Measurements from ENCODE around the gene CD300LF.

DNA sequence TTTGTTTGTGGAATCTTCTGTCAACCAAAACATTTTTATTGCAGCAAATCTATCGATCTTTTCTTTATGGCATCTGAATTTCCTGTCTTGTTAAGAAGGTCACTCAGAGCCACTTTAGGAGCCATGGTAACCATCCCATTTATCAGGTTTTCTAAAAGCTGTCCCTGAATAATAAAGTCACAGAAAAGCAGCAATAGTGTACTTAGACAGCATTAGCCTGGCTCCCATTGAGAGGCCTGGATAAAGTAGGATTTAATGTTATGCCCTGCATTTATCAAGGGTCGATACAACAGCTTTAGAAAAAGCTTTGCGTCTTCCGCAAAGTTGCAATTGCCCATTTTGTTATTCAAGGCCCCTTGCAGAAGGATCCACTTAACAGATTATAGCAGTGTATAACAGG, 10.1 kb upstream of the CD300LF start:
- TF ChIP-seq CTCF (IDR thresholded peaks at IDR 0.05; ENCODE audit: borderline replicate concordance, extremely low read depth, low read length, poor library complexity, severe bottlenecking) (no peak), EZH2 (IDR thresholded peaks at IDR 0.05; ENCODE audit: borderline replicate concordance, low read depth, low read length, severe bottlenecking) (no peak)
